ENCODE data around the gene PSEN2. TPM values are rescaled to one million over a fixed set of nuclear protein-coding genes. Genes with fewer than 3 reads are reported as not detected.

PSEN2 gene
- total RNA-seq, 2 experiments from 2014 or later, result 0.48 to 1.7 TPM

GRCh38 chr1:226887006-226887405, 16.6 kb downstream of the PSEN2 start:
- Histone ChIP-seq H3K27ac (ENCODE audit: low read depth, low read length, poor library complexity, severe bottlenecking) (no peak overlapping the region), H3K4me2 (ENCODE audit: low read length) (no peak overlapping the region), H3K9me3 (ENCODE audit: low read length) (no peaks in the 10 kb centered on the region), H4K20me1 (ENCODE audit: insufficient read depth, low read length) (no peaks in the 10 kb centered on the region), H2AFZ (ENCODE audit: low read length) (no peak overlapping the region), H3K4me1 (ENCODE audit: insufficient read depth, low read length, poor library complexity, severe bottlenecking) (peaks cover 44% of the 10 kb centered on the region), H3K4me3 (ENCODE audit: low read depth, low read length, poor library complexity, severe bottlenecking) (no peak overlapping the region), H3K79me2 (ENCODE audit: insufficient read depth, low read depth, low read length) (no peaks in the 10 kb centered on the region), H3K36me3 (ENCODE audit: insufficient read depth, low read length) (no peaks in the 10 kb centered on the region), H3K9me2 (ENCODE audit: insufficient read depth, low read length) (no peaks in the 10 kb centered on the region)
- intact Hi-C loops (cut with micrococcal nuclease; ENCODE audit: unreplicated experiment), result no loop called here
- no peak for DNase-seq (ENCODE audit: low spot score)
- CTCF ChIA-PET (ENCODE audit: unreplicated experiment), result interaction anchor here (0.6 kb wide), 1 partner anchor 1215 kb away, joined by 3 read pairs; no protein-coding TSS in a partner anchor
- POLR2A ChIA-PET, result no interaction called here
- TF ChIP-seq CTCF (conservative IDR thresholded peaks at IDR 0.05; ENCODE audit: low read length) (no peak), EZH2phosphoT487 (IDR thresholded peaks at IDR 0.05; ENCODE audit: borderline replicate concordance, low read depth, low read length) (no peak)
- BruUV-seq (replicated peaks), result no TSS peak

GRCh38 chr1:226888021-226888420, 17.6 kb downstream of the PSEN2 start:
- TF ChIP-seq CTCF (conservative IDR thresholded peaks at IDR 0.05; ENCODE audit: low read length), result no peak
- TF ChIP-seq EZH2phosphoT487 (IDR thresholded peaks at IDR 0.05; ENCODE audit: borderline replicate concordance, low read depth, low read length), result no peak
- ChIA-PET POLR2A (interaction anchor here (0.6 kb wide), 1 partner anchor 25 kb away, joined by 3 read pairs; no protein-coding TSS in a partner anchor), CTCF (ENCODE audit: unreplicated experiment) (no interaction called here)
- BruUV-seq (replicated peaks), result no TSS peak
- H3K36me3 ChIP-seq (ENCODE audit: insufficient read depth, low read length), result no peaks in the 10 kb centered on the region
- H3K4me2 ChIP-seq (ENCODE audit: low read length), result no peak overlapping the region
- H3K9me2 ChIP-seq (ENCODE audit: insufficient read depth, low read length), result no peaks in the 10 kb centered on the region
- H3K79me2 ChIP-seq (ENCODE audit: insufficient read depth, low read depth, low read length), result no peaks in the 10 kb centered on the region
- no peak for DNase-seq (ENCODE audit: low spot score)
- intact Hi-C loops (cut with micrococcal nuclease; ENCODE audit: unreplicated experiment), result no loop called here
- H3K4me3 ChIP-seq (ENCODE audit: low read depth, low read length, poor library complexity, severe bottlenecking), result no peak overlapping the region
- H4K20me1 ChIP-seq (ENCODE audit: insufficient read depth, low read length), result no peaks in the 10 kb centered on the region
- H3K4me1 ChIP-seq (ENCODE audit: insufficient read depth, low read length, poor library complexity, severe bottlenecking), result peaks cover 35% of the 10 kb centered on the region
- no peak overlapping the region for H3K27ac ChIP-seq (ENCODE audit: low read depth, low read length, poor library complexity, severe bottlenecking)
- no peaks in the 10 kb centered on the region for H3K9me3 ChIP-seq (ENCODE audit: low read length)
- H2AFZ ChIP-seq (ENCODE audit: low read length), result no peak overlapping the region

- Histone ChIP-seq H3K79me2 (ENCODE audit: insufficient read depth, low read depth, low read length) (no peaks in the 10 kb centered on the region), H4K20me1 (ENCODE audit: insufficient read depth, low read length) (no peaks in the 10 kb centered on the region), H3K9me3 (ENCODE audit: low read length) (no peaks in the 10 kb centered on the region), H3K9me2 (ENCODE audit: insufficient read depth, low read length) (no peaks in the 10 kb centered on the region), H3K4me3 (ENCODE audit: low read depth, low read length, poor library complexity, severe bottlenecking) (no peak overlapping the region), H3K36me3 (ENCODE audit: insufficient read depth, low read length) (no peaks in the 10 kb centered on the region), H3K4me2 (ENCODE audit: low read length) (no peak overlapping the region), H3K27ac (ENCODE audit: low read depth, low read length, poor library complexity, severe bottlenecking) (no peak overlapping the region), H2AFZ (ENCODE audit: low read length) (no peak overlapping the region), H3K4me1 (ENCODE audit: insufficient read depth, low read length, poor library complexity, severe bottlenecking) (peaks cover 30% of the 10 kb centered on the region)
- DNase-seq (ENCODE audit: low spot score), result no peak
- BruUV-seq (replicated peaks), result no TSS peak
- intact Hi-C loops (cut with micrococcal nuclease; ENCODE audit: unreplicated experiment), result no loop called here
- no peak for TF ChIP-seq EZH2phosphoT487 (IDR thresholded peaks at IDR 0.05; ENCODE audit: borderline replicate concordance, low read depth, low read length)
- TF ChIP-seq CTCF (conservative IDR thresholded peaks at IDR 0.05; ENCODE audit: low read length), result no peak
- CTCF ChIA-PET (ENCODE audit: unreplicated experiment), result no interaction called here
- POLR2A ChIA-PET, result interaction anchor here (0.9 kb wide), 1 partner anchor 9 kb away, joined by 4 read pairs; no protein-coding TSS in a partner anchor
These were observed 18.4 kb downstream of the PSEN2 start for GRCh38 chr1:226888816-226889215.
